Heart left ventricle (tissue), 13 donors: ENCODE data around the gene LPO.

Source experiments
- CTCF ChIP-seq, 12 donors: fragments of 200-600 bp; sonication (generic) in 4 of 12; IDR thresholded peaks; one replicate each; pipeline versions ENCODE4 v1.5.0 to v1.8.0; 2018 to 2022; ENCODE audit warnings: antibody characterized with exemption in 12 of 12, mild to moderate bottlenecking in 5 of 12
- POLR2A ChIP-seq, 2 donors: fragments of 450-650 bp; IDR thresholded peaks; one replicate each; pipeline ENCODE4 v1.6.1; 2017; ENCODE audit warnings: antibody characterized with exemption in 2 of 2, mild to moderate bottlenecking in 2 of 2, moderate library complexity in 2 of 2
- donor health status: ischemic (EF 13 %, LVEDD 7.1; RV severe dilation, severe dysfunction).
- donor health status: DM: no; HTN: yes; CAD: no.
- donor health status: DM: no; HTN: no; CAD: no.
- donor health status: ischemic (EF 25% LVEDD 6.9; RV normal size, moderate dysfunction).
- donor health status: ischemic (EF 25% LVEDD 5.7; RV mildly dilated, moderate dysfunction).
- donor health status: ischemic (EF 35%, LVEDD 5.7; RV mildly dilated, moderate dysfunction).
- donor health status: nonischemic (EF 11% LVEDD 7.7; RV severe dilation, severe dysfunction).
- donor health status: DM: yes; HTN: yes; CAD: no.
- donor health status: PGD.
- donor health status: ischemic (EF 29% LVEDD 5.4; RV normal size, mild dysfunction).
- donor health status: nonischemic (EF 23%, LVEDD 6.1; RV moderate dilation, normal function).

- TF ChIP-seq CTCF (IDR thresholded peaks at IDR 0.05): no peak
- no peak for TF ChIP-seq POLR2A (IDR thresholded peaks at IDR 0.05)
Measured at GRCh38 chr17:58316260-58316960, 78.0 kb downstream of the LPO start.
